Stimulated activated CD4-positive, alpha-beta T cell treated with anti-CD3 and anti-CD28 coated beads, Interleukin-2, amount 100 ng/mL, for 24 hours (primary cell): Measurements from ENCODE around the gene ALK.

ENCODE experiments used
- DNase-seq, 2 donors: peaks; one replicate each; pipeline ENCODE4 v3.0.0-alpha.2; 2020

The ALK gene

DNA sequence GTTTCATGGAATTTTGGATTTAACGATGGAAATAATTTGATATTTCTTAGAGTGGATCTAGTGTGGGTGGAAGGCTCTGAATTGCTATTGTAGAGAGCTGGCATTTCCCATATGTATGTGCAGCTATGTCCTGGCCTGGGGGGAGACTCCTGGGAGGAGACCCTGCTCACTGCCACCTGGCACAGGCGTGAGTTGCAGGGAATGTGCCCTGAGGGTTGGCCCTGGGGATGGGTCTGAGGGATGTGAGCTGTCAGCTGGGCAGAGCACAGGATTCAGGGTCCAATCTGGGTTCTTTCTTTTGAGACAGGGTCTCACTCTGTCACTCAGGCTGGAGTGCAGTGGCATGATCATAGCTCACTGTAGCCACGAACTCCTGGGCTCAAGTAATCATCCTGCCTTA, 686.0 kb downstream of the ALK start:
- no peak for DNase-seq

DNA sequence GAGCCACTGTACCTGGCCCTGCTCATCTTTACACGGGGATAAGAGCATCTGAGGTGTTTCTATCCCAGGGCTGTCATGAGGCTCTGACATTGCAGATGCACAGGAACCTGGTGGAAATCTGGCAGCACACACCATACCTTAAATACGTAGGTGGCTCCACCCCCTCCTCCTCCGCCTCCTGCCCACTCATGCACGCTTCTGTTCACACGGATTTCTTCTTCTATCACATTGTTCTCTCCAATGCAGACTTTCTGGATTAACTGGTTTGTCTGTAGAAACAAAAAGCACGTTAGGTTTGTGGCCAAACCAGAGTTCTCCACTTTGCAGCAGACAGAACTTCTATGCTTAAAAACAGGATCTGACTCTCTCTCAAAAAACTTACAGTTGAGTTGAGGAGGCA, 688.0 kb downstream of the ALK start:
- DNase-seq: no peak

DNA sequence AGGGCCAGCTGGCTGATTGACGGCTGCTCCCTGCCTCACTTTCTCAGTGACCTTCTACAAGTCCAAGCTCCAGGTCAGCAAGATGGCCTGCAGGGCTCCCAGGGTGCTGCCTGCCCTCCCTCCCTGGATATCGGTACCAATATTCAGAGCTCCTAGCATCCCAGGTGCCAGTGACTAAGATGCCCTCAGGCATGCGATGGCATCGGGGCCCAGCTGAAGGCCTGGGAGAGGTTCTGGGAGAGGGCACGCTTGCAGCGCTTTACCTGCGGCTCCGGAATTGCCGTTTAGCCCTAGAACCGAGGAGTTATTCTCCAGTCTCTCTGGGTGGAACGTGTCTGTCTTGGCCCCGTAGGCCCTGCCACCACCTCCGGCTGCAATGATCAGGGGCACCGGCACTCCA, 689.3 kb downstream of the ALK start:
- DNase-seq: no peak

- no peak for DNase-seq
Measured at GRCh38 chr2:29229640-29230039, 691.7 kb downstream of the ALK start.

DNA sequence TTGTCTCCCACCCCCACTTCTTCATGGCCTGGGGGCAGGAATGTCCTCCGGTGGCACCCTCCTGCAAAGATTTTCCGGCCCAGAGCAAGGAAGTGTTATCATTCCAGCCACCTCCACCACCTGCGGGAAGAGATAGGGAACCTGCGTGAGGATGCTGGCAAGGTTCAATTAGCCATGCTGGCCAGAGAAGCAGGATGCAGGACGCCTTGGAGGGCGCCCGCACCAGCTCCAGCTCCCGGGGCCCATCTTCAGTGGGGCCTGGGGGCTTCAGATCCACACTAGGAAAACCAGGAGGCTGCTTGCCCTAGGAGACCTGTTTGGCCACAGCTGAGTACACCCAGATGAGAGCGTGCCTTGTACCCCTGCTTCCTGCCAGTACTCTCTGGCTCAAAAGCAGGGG, 692.4 kb downstream of the ALK start:
- DNase-seq: no peak

DNA sequence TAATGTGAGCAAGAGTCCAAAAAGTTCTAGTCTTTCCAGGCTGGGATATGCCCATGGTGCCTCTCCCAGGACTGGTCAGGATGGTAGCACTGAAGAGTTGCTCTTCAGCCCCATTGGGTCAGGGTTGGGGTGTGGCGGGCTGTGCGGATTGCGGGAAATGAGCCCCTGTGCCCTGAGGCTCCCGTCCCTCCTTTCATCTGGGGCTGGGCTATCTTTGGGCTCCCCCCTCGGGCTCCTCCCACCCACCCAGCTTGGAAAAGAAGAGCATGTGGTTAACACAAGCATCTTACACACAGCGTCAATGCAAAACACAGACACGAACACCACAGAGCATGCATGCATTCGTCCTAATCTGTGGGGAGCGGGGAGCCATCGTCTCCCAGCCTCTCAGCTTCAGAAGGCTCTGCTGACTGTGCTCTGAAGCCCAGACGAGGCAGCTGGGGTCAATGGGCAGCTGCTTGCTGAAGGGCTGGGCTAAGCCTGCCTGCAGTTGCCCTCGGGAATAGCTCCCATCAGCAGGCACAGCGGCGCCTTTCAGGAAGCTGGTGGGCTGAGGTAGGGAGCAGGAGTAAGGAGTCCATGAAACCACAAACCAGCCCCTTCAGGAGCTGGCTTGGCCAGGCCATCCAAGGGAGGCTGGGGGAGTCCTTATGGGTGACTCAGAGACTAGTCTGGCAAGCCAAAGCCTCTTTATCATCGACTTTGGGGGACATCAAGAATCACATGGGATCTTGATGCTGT, 693.3 kb downstream of the ALK start:
- DNase-seq: no peak

DNA sequence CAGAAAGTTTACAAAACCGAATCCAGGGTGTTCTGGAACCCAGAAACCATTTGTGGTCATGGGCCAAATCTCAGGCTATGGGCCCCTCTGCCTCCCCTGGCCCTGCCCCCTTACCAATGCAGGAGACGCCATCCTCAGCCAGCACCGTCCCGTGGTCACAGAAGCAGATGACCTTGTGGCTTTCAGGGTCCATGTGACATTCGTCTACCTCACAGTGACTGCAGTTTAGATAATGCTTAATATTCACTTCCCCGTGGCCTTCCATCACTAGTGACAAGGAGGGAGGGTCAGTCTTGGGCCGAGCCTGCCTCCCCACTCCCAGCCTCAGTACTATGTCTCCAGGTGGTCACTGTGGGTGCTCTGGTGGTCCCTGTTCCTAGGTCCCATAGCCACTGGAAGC, 694.6 kb downstream of the ALK start:
- no peak for DNase-seq

DNA sequence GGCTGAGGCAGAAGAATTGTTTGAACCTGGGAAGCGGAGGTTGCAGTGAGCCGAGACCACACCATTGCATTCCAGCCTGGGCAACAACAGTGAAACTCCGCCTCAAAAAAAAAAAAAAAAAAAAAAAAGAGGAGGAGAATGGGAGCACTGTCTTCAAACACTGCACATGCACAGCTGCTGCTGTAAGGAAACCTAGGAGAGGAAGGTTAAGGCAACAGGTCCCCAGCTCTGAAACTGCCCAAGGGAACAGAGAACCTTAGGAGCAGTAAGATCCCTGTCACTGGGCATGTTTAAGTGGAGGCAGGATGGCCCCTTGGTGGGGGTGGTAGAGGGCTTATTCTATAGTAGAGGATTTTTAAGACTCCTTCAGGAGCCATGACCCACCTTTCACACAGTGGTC, 695.0 kb downstream of the ALK start:
- DNase-seq: no peak

GRCh38 chr2:29225814-29226213, 695.6 kb downstream of the ALK start:
- DNase-seq: no peak

DNA sequence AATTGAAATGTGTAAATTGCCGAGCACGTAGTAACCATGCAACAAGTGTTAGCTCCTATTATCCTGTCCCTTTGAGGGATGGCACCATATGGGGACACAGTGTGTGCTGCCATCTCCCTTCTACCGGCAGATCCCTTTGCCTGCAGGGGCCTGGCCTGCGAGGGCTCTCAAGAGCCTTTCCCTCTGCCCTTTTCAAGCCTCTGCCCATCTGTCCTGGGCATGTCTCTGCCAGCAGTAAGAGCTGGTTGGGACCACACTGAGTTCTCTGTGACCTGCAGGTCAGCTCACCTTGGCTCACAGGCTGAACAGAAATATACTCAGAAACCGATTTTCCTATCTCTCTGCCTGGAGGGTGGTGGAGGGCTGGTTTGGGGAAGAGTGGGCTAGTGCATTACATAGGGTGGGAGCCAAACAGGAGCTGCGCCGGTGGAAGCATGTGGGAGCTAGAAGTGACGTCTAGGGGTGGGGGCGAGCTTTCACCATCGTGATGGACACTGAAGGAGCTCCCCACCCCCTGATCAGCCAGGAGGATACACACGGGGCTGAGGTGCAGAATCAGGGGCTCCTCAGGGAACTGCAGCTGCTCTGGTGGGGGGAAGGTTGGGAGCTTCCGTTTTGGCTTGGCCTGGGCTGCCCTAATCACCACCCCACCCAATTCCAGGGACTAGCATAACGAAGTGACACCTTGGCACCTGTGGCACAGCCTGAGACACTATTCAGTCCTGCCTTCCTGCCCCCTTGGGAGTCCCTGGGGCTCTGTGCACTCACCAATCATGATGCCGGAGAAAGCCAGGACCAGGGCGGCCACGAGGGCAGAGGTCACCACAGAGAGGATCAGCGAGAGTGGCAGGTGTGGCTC, 696.5 kb downstream of the ALK start:
- DNase-seq: no peak

DNA sequence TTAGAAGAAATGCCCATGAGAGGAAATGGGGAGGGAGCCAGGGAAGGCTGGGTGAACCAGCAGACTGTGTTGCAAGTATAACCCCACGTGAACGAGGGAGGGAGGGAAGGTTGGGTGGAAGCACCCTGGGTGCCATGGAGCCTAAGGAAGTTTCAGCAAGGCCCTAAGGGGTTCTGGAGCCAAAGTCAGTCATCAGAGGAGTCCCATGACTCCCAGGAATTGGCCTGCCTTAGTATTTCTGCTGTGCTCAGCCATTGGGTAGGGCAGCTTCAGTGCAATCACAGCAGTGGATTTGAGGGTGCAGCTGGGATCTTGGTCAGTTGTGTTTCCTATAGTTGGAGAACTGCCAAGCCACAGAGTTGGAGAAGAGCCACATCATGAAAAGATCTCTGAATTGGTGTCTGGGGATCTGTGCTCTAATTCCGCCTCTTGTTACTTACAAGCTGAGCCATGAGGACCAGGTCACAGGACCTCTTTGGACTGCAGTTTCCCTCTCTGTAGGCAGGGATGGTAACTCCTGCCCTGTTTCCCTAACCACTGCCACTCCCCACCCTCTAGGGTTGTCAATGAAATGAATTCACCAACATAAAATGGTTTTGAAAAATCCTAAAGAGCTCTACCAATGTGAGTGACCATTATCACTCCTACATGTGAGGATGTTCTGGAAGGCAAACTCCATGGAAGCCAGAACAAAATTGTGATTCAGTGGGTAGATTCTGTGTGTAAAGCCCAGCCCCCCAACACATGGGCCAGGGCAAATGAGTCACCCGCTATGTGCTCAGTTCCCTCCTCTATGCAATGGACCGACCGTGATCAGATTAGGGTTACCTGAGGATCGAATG, 697.3 kb downstream of the ALK start:
- no peak for DNase-seq

- no peak for DNase-seq
Measured at GRCh38 chr2:29223257-29223656, 698.1 kb downstream of the ALK start.

DNA sequence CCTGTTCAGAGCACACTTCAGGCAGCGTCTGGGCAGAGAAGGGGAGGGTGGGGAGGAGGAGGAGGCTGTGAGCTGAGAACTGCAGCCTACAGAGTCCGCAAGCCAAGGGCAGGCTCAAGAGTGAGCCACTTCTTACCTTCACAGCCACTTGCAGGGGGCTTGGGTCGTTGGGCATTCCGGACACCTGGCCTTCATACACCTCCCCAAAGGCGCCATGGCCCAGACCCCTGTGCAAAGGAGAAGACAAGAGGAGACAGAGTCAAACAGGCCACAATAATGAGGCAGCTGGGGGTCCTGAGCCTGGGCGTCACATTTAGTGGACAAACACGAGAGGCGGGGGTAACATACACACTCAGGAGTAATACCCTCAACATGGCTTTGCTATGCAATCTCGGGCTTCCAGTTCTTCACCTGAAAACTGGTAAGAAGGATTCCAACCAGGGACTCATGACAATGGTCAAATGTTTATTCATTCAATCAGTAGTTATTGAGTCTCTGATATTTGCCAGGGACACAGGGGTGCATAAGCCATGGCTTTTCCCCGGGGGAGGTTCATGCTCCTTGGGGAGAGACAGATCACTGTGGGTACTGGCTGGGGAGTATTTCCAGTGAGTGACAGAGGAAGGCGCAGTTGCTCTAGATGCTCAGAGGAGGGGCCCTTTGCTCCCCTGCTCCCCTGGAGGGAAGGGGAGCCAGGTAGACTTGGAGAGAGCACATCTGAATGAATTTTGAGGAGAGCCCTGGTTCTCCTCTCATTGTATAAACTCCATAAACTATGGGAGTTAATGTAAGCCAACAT, 698.8 kb downstream of the ALK start:
- DNase-seq: no peak

DNA sequence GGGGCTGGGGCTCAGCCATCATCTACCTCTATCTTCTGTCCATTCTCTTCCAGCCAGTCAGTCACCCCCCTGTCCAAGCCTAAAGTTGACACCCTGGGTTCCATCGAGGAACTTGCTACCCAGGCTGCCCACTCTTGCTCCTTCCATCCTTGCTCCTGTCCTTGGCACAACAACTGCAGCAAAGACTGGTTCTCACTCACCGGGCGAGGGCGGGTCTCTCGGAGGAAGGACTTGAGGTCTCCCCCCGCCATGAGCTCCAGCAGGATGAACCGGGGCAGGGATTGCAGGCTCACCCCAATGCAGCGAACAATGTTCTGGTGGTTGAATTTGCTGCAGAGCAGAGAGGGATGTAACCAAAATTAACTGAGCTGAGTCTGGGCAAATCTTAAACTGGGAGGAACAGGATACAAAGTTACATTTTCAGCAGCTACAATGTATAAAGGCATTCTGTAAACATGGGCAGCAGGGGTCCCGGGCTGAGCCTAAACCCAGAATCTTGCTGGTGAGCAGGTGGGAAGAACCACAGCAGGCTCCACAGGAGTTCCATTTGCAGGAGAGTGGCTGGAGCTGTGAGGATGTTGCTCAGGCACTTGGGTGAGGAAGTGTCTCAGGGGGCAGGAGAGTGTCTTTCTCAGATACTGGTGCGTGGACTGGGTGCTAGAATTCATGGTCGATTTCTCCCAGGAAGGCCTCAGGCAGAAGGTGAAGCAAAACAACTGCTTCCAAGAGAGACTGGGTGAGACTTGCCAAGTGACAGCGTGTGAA, 700.7 kb downstream of the ALK start:
- DNase-seq: no peak

GRCh38 chr2:29219374-29219773, 702.0 kb downstream of the ALK start:
- no peak for DNase-seq

- DNase-seq: no peak
Measured at GRCh38 chr2:29218550-29219125, 702.7 kb downstream of the ALK start.

DNA sequence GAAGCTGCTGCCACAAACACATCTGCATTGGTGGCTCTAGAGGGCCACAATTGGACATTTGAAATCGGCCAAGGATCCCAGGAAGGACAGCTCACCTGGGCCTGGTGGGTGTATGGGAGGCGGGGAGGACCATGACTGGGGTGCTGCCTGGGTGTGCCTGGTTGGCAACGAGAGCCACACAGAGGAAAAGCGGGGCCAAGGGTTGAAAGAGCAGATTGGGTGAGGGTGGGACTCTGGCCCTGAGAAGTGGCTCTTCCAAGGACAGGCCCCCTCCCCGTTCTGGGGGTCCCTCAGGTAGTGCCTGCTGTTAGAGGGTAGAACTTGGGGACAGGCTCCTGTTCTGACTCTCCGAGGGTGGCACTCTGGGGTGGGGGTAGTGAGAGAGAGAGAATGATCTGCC, 703.3 kb downstream of the ALK start:
- no peak for DNase-seq

DNA sequence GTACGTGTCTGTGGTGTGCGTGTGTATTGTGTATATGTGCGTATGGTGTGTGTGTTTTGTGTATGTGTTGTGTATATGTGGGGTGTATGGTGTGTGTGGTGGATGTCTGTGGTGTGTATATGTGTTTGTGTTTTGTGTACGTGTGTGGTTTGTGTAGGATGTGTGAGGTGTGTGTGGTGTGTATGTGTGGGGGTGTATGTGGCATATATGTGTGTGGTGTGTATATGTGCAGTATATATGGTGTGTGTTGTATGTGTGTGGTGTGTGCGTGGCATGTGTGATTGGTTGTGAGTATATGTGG, 704.8 kb downstream of the ALK start:
- no peak for DNase-seq

DNA sequence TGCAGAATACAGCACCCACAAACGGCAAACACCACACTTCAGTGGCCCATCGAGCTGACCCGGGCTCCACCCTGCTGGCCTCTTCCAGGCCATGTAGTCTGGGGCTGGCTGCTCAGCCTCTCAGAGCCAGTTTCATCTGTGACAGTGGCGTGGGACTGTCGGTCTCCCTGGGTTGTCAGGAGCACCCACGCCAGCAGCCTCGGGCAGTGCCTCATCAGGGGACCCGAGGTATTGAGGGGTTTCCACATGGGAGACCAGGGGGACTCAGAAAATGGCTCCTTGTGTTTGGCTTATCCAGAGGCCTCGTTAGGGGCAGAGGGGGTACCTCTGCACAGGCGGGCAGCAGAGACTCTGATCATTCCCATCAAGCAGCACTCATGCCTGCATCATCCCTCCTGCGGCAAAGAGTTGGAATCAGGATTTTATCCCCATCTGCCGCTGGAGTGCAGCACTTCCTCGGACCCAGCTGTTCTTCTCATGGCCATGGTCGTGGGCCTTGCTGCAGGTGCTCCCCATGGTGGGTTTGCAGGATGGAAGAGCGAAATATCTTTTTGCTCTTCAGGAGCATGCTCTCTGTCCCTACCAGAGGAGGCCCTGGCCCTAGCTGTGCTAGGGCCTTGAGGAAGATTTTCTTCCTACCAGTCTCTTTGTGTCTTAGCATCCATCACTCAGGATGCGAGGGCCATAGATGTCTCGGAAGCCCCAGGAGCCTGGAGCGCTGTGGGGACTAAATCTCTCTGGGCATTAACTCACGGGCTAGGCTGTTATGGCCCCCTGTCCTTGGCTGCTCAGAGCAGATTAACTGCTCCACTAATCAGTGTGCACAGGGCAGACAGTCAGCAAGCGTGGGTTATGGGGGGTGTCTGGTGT, 705.4 kb downstream of the ALK start:
- DNase-seq: no peak

GRCh38 chr2:29215073-29215472, 706.3 kb downstream of the ALK start:
- DNase-seq: no peak

DNA sequence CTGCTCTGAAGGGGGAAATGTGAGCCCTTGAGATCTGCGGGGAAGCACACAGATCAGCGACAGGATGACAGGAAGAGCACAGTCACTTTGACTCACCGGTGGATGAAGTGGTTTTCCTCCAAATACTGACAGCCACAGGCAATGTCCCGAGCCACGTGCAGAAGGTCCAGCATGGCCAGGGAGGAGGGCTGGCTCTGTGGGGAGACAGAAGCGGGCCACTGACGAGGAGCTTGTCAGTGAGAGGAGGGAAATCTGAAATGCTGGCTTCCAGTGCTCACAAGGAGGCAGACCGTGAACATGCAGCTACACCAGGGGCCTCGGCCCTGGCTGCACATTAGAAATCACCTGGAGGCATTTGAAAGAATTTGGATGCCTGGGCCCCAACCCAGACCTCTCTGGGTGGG, 707.5 kb downstream of the ALK start:
- DNase-seq: no peak
